Measurements from ENCODE around the gene PCDHGC5.

- no peak for TF ChIP-seq CTCF (conservative IDR thresholded peaks at IDR 0.05; ENCODE audit: low read depth, low read length)
- no peak for TF ChIP-seq EZH2 (IDR thresholded peaks at IDR 0.05; ENCODE audit: borderline replicate concordance, low read depth, low read length, poor library complexity, severe bottlenecking)
Measured at GRCh38 chr5:141508440-141508797, 19.5 kb downstream of the PCDHGC5 start.
